GM12874 (cell line): ENCODE data around the gene TEAD3.

Experiments
- TF ChIP-seq, protein P1 (sequence below): IDR thresholded peaks from 2 replicates; pipeline ENCODE4 v1.5.1; 2011; ENCODE audit warnings: low read depth, mild to moderate bottlenecking, control low read depth, low read length, moderate library complexity; ENCODE audit not compliant: insufficient read depth

The TEAD3 gene

DNA sequence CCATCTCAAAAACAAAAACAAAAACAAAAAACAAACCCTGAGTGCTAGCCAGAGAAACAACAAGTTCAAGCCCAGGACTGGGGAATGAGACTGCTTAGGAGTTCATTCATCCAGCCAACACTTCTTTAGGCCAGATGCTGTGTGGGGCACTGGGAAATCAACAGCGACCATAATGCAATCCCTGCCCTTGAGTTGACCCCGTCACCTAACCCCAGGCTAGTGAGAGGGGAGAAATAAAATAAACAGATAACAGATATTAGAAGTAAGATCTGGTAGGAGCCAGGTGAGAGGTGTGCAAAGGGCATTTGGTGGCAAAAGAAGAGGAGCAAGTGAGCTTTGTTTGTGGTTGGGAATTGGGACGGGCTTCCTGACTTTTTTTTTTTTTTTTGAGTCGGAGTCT, 33.6 kb downstream of the TEAD3 start:
- TF ChIP-seq, protein P1, sequence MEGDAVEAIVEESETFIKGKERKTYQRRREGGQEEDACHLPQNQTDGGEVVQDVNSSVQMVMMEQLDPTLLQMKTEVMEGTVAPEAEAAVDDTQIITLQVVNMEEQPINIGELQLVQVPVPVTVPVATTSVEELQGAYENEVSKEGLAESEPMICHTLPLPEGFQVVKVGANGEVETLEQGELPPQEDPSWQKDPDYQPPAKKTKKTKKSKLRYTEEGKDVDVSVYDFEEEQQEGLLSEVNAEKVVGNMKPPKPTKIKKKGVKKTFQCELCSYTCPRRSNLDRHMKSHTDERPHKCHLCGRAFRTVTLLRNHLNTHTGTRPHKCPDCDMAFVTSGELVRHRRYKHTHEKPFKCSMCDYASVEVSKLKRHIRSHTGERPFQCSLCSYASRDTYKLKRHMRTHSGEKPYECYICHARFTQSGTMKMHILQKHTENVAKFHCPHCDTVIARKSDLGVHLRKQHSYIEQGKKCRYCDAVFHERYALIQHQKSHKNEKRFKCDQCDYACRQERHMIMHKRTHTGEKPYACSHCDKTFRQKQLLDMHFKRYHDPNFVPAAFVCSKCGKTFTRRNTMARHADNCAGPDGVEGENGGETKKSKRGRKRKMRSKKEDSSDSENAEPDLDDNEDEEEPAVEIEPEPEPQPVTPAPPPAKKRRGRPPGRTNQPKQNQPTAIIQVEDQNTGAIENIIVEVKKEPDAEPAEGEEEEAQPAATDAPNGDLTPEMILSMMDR, result no peak

DNA sequence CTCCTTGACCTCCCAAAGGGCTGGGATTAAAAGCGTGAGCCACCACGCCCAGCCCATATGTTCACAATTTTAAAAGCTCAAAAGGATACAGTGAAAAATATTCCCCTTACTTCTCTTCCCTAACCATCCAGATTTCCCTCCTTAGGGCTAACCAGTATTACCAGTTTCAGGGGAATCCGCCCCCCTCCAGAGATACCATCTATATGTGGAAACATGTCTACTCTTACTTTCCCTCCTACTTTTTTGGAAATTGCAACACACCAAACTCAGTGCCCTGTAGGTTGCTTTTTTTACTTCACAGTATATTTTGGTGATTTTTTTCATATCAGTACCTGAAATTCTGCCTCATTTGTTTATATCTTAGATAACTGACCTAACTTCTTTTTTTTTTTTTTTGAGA, 35.6 kb downstream of the TEAD3 start:
- TF ChIP-seq, protein P1, result no peak

DNA sequence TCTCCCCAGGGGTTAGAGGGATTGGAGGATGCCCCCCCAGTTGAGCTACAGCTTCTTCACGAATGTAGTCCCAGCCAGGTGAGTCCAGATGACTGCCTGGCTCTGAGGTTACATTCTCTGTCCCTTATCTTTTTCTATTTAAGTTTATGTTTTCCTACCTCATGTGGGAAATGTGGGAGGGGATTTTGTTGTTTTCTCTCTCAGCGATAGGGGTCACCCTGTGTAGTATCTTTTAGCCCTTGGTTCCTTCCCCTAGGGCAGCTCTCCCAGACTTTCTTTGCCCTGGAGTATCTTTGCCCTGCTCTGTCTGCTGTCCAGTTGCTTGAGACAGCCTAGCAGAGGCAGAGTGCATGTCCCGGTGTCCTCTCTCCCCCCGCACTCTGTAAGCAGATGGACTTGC, 39.0 kb downstream of the TEAD3 start:
- TF ChIP-seq, protein P1, result no peak

DNA sequence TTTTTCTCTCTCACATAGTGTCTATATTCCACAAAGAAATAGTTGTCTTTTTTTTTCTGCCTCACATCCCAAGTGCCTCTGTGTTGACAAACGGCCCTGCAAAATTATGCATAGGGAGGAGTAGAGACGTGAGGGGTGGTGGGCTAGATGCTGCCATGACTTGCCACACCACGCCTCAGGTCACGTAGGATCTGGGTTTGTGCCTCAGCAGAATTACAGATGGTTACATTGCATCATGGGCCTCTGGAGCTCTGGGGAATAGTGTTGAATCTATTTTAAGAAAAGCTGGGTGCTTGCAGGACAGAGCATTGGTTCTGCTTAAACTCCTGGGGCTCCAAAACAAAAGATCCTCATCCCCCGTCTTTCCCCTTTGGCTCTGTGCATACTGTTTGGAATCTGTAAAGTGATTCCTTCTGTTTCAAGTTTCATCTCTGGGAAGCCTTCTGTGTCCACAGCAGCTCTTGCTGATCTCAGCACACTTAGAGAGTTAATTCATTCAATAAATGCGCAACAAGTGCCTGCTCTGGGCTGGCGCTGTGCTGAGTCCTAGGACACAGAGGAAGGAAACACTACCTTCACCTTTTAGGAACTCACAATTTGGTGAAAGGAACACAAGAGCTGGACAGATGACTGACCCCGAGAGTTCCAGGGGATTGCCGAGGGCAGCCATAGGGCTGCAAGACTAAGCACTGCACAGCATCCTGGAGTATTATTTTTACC, 42.3 kb downstream of the TEAD3 start:
- TF ChIP-seq, protein P1, result no peak

DNA sequence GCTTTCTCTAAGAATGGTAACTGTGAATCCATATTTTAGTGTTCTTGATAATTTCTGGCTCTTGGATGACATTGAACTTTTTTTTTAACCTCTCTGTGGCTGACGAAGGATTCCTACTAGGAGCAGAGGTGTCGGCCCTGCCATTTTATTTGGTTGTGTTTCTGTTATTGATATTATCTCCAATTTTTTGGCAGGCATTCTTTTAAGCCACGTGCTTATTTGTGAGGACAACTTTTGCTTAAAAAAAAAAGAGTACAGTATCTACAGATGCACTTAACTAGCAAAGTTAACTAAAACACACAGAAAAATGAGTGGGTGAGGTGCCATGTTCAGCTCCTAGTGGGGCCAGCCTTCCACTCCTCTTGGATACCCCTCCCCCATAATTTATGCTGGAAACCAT, 43.6 kb downstream of the TEAD3 start:
- TF ChIP-seq, protein P1, result no peak

DNA sequence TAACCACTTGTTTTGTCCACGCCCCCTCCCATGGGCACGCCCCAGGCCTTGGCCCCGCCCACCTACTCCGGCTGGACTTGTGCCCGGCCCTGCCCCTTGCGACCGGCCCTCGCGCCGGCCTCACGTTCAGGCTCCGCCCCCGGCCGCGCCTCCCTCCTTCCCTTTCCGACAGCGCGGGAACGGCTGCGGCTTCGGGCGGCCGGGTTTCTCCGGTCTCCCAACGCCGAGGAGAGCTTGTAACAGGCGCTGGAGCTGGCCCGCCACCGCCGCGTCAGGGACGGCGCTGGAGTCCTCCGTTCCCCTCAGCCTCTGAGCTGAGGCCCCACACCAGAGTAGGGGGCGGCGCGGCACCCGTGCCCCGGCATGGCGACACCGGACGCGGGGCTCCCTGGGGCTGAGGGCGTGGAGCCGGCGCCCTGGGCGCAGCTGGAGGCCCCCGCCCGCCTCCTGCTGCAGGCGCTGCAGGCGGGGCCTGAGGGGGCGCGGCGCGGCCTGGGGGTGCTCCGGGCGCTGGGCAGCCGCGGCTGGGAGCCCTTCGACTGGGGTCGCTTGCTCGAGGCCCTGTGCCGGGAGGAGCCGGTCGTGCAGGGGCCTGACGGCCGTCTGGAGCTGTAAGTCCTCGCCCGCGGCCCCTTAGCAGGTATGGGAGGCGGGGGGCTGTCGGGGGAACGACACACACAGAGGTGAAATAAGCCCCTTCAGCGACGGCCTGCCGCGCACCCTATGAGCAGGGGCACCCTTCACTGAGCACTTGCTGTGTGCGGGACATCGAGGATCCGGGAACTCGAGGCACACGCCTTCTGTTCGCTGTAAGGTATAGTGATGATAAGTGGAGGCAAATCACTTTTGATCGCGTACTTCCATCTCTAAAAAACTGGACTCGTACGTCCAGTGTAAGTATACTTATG, 44.4 kb downstream of the TEAD3 start, which contains the start of gene FANCE:
Gene FANCE, plus strand, starts transcription at position 156 of the 908 bp plus-strand sequence. Its CDS starts 208 bp downstream, at position 364.
- TF ChIP-seq, protein P1, result no peak
